M059J (cell line): ENCODE data around the gene CTNNA1. TPM values are rescaled to one million over a fixed set of nuclear protein-coding genes. Genes with fewer than 3 reads are reported as not detected.

Source experiments
- DNase-seq: peaks from one replicate; pipeline ENCODE4 v3.0.0-alpha.2; 2012; ENCODE audit warnings: low read depth
- total RNA-seq: library from RNA; depleted of rRNA; stranded (reverse); fragments of >200 nt; shearing (Covaris generic); gene quantifications from 2 replicates; pipeline ENCODE4 v1.2.3, GENCODE V29; 2014

Gene CTNNA1
- total RNA-seq, 1 experiment from 2014 or later: 277 TPM

DNA sequence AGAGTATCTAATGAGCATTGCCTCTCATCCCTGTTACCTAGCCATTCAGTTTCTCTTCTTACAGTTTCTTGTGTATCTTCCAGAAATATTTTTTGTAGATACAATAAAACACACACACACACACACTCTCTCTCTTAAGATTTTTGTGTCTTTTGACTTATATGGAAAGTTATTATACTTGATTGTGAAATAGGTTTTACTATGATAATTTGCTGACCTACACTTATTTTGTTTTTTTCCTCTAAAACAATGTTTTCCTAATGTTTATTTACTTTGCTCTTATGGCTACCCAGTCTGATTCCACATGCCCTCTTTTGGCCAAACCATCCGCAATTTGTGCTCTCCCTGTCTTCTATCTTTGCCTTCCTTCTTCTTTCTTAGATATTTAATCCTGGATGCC lies 96.7 kb downstream of the CTNNA1 start:
- no peak for DNase-seq

DNA sequence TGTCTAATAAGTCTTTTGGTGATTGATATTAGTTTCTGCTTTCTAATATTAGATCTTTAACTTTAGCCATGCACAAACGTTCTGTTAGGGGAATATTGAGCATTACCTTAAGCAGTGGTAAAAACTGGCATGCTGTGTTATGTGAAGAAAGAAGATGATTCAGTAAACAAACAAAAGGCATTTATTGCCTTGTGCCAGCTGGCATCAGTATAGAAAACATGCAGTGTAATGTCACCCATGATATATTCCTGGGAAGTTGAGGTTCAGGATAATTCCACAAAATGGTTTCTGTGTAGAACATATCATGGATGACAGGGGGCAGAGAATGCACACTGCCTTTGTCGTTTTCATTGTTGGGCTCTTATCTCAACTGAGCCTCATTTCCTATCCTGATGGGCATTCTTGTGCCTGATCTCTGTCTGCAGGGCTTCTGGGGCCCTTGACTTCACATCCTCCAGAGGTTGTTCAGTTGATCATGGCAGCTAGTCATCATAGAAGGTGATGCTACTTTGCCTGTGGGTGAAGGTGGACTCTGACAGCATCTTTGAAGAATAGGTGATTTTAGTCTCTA lies 97.7 kb downstream of the CTNNA1 start:
- DNase-seq: no peak

DNA sequence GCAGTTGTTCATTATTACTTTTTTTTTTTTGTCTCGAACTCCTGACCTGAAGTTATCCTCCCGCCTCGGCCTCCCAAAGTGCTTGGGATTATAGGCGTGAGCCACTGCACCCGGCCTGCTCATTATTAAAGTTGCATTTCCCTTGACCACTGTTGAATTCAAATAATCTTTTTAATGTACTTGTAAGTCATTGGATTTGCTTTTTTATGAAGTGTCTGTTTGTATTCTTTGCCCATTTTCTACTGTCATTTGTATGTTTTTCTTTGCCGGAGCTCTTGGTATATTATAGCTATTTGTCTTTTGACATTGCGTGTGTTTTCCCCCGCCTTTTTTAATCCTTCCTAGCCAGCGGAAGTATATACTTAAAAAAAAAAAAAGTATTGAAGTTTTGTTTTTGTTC lies 99.9 kb downstream of the CTNNA1 start:
- DNase-seq: no peak

DNA sequence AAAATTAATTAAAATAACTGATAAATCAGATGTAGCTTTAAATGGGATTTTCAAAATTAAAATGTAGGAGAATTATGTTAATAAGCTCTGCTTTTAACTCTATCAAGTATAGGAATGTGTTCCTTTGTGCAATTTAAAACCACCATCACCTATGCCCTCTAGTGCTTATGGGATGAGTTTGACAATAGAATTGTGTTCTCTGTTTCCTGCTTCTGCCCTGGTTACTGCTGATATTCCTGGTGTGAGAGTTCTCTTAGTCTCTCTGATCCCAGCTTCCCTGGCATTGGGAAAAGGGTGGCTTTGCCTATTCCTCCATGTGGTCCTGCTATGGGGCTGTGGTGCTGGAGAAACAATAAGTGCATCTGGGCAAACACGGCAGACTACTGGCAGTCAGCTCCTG lies 113.8 kb downstream of the CTNNA1 start:
- DNase-seq: no peak

DNA sequence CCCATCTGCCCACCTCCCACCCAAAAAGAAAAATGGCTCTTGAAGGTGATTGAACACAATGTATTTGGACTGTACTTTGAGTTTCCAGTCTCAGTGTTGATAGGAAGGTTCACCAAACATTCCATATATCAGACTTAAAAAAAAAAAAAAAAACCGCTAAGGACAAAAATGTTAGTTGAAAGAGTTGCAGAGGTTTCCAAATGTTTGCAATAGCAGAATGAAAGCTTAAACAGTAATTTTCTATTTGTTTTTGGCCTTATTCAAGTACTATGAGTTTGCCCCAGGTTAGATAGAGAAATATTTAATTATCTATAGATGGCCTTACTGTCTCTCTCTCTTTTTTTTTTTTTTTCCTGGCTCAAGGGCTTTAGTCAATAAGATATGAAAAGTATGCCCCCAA lies 115.8 kb downstream of the CTNNA1 start:
- no peak for DNase-seq

DNA sequence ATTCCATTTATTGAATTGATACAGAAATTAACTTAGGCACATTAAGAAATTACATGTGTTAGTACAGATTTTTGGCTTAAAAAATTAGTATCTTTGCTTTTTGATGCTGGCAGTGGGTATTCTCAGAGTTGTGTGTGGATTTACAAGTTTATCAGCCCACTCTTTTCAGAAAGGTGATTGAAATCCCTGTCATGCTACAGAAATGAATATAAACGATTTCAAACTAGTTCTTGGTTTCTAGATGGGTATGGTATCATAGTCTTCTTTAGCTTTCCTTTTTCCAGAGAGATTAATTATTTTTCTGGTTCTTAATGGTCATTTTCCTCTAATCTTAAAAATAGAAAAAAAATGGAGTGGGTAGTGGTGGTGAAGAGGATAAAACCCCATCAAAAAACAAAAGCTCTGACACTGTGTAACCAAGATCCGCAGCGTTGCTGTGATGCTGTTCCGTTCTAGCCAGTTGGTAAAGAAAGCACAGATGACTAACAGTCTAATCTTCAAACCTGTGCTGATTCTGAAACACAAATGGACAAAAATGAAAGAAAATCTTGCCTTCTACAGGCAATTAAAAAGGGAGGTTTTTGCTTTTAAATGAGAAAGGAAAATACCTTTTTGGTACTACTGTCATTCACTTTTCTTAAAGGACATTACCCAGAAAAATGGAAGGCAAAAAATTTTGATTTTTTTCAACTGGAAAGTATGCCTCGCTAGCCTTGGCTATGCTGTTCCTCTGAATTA lies 116.7 kb downstream of the CTNNA1 start:
- no peak for DNase-seq

DNA sequence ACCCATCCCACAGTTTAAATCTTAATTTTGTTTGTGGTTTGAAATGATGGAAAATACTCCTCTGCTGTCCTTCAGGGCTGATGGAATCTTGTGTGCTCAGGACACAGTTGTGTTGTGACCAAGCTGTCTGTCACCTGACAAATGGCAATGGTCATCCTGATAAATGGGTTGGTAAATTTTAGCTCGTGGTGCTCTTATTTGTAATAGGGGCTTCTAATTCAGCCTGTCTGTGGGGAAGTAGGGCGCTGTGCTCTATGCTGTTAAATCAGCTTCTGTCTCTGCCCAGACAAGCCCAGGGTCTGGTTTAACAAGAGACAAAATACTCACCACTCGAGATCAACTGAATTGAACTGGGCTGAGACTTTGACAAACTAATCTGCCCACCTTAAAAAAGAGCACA lies 117.4 kb downstream of the CTNNA1 start:
- DNase-seq: no peak

DNA sequence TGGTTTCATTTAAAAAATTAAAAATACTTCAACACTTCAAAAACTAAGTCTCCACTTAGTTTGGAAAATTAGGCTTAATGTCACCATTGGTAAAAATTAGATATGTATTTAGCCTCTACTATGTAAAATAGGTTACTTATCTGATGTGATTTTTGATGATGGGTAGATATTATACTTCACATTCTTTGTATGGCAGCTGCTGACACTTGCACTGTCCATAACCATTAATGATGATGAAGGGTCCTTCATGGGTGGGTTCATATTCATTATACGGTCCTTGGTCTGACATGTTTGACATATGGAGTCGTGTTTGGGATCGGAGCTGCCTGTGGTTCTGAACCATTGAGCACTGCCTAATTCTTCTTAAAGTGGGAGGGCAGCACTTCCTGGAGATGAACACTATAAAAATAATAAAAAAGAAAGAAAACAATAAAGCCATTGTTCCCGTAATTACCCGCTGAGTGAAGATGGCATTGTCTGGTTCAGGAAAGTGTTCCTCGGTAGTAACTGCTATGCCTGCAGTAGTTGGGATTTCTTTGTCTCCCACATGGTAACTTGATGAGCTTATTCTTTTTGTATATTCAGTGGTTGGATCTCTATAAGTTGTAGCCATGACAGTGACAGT lies 119.7 kb downstream of the CTNNA1 start:
- DNase-seq: no peak

DNA sequence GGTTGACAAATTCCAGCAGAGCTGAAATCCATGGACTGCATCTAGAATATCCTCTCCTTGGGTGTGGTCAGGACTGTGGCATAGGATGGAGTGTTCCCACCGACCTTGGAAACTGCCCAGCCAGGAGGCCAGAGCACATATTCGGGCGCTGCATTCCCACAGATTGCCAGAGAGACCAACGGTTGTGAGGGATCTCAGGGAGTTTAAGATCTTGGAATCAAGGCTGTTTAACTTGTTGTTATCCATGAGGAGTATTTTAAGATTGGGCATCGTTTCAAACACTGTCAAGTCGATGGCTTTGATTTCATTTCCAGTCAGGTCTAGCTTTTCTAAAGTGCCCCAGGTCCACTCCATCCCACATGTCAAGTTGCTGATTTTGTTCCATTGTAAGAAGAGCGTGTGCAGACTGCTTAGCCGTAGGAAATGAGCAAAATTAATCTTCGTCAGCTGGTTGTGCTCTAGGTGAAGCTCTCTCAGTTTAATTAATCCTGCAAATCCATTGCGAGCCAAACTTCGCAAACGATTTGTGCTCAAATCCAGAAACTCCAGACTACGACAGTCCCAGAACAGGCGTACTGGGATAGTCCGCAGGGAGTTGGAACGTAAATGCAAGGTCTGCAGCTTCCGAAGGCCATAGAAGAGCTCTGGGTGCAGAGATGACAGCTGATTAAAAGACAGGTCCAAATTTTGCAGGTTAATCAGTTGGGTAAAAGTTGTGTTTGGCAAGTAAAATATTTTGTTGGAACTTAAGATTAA lies 120.4 kb downstream of the CTNNA1 start:
- no peak for DNase-seq

DNA sequence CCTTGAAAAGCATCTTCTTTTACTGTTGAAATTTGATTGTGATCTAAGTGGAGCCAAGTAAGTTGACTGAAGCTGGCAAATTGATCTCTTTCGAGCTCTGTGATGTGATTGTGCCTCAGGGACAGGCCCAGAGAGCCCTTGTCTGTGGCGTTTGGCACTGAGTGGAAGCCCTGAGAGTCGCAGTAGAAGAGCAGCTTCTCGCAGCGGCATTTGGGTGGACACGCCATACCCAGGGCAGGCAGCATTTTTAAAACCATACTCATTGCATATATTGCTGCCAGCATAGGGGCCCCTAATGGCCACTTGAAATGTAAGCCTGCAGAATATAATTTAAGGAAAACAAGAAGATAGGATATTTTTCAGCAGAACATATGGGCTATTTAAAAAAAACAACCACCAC lies 121.0 kb downstream of the CTNNA1 start:
- DNase-seq: no peak

DNA sequence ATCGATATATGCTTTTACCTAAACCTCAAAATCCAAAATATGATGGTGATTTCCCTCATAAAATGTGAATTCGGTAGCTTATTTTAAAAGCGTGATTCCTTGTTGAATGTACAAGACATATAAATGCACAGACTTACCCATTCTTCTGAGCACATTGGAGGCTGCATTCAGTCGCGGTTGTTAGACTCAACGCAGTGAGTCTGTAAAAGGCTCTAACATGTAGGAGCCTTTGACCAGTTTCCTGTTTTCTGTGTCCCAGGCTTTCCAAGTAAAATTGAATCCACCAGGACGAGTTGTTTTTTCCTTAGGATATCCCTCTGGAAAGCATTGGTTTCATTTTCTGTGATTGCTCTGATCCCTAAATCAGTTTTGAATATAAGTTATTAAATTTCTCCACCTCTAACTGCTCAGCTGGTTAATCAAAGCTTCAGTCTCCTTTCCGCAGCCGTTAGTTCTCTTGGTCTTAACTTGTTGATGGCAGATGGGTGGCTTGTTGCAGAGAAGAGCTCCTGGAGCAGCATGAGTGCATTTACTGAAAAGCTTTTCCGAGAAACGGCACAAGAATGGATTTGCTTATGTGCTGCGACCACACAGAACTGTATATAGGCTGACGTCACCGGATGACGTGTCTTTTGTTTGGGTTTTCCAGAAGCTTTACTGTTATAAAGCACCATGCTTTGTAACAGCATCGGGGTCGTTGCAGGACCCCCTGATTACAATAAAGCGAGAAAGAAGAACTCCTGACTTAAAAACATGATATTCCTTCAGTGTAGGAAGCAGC lies 121.7 kb downstream of the CTNNA1 start, which contains the start of gene LRRTM2:
Gene LRRTM2 (minus strand): TSS at position 565 of the 781 bp plus-strand sequence. CDS start 424 bp downstream, at position 141.
- no peak for DNase-seq

DNA sequence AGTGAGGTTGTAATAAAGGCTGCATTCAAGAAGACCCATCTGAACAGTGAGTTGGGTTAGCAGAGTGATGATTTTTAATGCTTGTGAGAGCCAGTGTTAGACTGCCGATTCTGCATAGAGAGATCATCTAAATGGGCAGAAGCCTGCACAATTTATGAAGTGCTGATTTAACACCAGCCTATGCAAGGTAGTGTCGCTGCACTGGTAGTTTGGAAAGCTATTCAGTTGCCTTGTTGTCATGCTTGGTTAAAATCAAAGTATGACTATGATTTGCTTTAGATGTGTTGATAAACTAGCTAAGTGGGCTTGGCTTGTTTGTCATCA lies 122.3 kb downstream of the CTNNA1 start:
- DNase-seq: no peak

DNA sequence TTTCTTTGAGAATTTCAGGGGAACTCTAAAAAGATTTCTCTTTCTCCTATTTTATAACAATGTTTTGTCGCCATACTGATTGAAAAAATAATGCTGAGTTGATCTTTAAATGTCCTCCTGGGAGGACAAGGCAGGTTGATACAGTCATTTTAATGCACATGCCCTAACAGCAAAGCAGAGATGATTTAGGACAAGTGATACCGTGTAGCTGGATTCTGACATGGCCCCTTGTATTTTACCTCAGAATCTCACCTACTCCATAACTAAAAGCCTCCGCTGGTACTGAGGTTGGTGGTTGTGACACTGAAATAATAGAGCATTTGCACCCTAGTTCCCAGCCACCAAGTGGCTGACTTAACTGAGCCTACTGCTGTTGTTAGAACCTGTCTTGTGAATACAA lies 122.7 kb downstream of the CTNNA1 start:
- no peak for DNase-seq

DNA sequence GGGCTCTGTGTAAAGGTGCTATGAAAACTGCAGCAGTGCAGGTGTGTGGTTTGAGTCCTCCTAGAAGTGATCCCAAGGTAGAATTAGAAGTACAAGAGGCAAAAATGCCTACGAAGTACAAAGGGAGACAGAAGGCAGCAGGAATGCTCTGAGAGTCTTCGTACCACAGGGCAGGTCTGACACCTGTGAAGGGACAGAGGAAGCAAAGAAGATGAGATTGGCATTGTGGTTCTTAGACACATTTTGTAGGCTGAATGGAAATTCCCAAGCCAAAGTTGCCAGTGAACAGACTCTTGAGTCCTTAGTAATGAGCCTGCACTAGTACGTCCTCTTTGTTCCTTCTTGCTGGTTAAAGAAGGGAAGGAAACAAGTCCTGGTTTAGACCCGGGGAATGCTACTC lies 123.6 kb downstream of the CTNNA1 start:
- DNase-seq: no peak

DNA sequence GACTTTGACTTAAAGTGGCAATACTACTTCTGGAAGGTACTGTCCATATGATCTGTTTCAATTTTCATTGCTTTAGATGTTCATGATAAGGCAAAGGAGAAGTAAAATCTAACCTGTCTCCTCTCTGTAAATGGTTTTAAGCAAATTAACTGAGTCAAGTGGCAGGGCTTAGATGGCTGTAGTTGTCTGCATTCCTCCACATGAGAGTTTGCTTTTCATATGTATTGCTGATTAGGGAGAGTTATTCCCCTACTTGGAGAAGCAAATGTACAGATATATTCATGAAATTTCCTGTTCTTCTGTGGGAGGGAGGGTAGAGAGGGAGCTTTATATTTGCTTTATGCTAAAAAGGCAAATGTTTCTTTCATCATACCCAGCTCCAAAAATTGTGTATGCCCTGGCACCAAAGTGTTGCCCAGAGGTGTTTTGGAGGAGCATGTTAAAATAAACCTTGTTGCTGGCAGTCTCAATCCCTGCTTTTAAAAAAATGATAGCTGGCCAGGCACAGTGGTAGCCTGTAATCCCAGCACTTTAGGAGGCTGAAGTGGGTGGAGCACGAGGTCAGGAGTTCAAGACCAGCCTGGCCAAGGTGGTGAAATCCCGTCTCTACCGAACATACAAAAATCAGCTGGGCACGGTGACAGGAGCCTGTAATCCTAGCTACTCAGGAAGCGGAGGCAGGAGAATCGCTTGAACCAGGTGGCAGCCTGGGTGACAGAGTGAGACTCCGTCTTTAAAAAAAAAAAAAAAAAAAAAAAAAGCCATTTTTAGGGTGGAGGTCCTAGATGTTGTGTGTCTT lies 125.4 kb downstream of the CTNNA1 start:
- no peak for DNase-seq

DNA sequence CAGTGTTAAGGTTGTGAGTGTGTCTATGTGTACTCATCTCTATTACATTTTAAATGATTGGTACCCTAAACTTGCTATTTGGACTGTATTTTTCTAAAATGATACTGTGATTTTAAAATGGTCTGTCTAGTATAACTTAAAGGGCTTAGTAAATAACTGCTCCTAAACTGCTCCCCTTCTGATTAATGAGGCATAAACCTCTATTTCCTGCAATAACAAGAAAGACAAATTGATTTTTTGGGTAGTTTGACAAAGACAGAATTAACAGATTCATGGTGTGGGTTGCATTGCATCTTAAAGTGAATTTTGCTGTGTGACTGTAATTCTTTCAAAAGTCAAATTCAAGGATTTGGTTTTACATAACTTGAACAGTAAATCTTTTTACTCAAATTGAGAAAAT lies 130.0 kb downstream of the CTNNA1 start:
- no peak for DNase-seq

DNA sequence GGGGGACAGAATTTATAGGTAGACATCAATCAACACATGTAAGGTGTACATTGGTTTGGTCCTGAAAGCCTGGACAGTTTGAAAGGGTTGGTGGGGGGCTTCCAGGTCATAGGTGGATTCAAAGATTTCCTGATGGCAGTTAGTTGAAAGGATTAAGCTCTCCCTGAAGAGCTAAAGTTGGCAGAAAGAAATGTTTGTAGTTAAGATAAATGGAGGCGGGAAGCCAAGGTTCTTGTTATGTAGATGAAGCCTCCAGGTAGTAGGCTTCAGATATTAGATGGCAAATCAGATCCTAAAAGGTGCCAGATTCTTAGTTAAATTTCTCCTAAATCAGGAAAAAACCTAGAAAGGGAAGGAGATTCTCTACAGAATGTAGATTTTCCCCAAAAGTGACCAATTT lies 130.9 kb downstream of the CTNNA1 start:
- no peak for DNase-seq

DNA sequence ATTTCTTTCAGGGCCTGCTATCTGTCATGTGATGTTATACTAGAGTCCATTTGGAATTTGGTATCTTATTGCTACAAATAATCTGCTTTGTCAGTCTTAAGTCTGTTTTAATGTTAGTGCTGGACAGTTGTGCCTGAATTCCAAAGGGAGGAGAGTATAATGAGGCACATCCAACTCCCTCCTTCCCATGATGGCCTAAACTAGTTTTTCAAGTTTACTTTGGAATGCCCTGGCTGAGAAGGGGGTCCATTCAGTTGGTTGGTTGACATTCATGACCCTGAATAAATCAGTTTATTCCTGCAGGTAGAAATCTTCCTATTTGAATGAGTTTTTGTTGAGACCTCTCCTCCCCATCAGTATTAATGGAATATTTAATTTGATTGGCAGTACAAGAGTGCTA lies 131.3 kb downstream of the CTNNA1 start:
- DNase-seq: no peak

DNA sequence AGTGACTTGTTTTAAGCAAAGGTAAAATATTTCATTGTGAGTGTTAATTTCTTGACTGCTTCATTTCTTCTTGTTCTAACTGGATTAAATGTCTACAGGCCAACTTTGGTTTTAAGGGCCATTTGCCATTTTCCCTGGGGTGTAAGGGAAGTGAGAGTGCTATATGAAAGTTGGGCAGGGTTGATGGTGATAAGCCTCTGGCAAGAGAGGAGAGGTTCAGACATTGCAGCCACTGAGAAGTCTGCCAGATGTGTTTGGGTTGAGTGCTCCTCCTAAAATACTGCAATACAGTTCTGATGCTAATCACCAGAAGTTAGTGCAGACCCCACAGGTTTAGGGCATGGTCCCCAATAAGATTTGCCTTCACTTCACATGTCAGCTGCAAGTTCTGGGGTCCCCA lies 136.8 kb downstream of the CTNNA1 start:
- no peak for DNase-seq

DNA sequence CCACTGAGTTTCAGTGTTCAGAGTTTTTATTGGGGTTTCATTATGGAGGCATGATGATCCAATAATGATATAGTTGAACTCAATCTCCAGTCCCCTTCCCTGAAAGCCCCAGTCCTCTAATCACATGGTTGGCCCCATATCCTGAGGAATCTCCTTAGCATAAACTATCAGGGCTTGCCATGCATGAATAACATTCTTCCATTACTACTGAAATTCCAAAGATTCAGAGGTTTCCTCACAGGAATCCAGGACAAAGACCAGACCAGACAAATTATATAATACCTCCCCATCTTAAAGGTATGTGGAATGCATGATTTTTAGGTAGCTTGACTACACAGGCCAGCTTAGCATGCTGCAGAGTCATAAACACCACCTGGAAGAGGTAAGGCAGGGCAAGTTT lies 137.4 kb downstream of the CTNNA1 start:
- DNase-seq: no peak

DNA sequence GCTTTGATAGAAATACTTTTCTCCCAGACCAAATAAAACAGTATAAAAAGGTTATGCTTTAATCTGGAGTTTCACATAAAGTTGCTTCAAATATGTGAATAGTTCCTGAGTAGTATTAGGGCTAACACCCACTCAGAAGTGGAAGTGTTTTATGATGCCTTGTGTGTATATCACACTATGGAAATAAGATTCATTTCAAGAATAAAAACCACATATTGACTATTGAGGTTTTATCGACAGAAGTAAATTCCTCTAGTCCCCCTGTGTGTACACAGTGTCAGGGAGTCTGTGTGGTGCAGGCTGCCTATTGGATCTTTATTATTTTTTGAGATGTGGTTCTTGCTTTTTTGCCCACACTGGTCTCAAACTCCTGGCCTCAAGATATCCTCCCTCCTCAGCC lies 142.7 kb downstream of the CTNNA1 start:
- DNase-seq: no peak
